Neural cell (in vitro differentiated cells): ENCODE results near the gene IL6R. TPM values are rescaled to one million over a fixed set of nuclear protein-coding genes. Genes with fewer than 3 reads are reported as not detected.

Experiments used
- H2AFZ ChIP-seq: fragments of 200-600, 300-800 bp; sonication (generic), shearing (Covaris generic); 2 replicates; pipeline ENCODE4 v1.6.0; 2014; ENCODE audit warnings: low read depth, mild to moderate bottlenecking, antibody characterized with exemption, low read length, moderate library complexity
- H3F3A ChIP-seq: fragments of 200-600 bp; shearing (Covaris generic); 2 replicates; pipeline ENCODE4 v1.6.1; 2016; ENCODE audit warnings: mild to moderate bottlenecking, moderate library complexity, mixed read lengths, antibody characterized with exemption, low read length; ENCODE audit not compliant: insufficient read depth, poor library complexity, severe bottlenecking
- H3K27ac ChIP-seq: fragments of 200-600, 300-800 bp; sonication (generic), shearing (Covaris generic); 2 replicates; pipeline ENCODE4 v1.5.1; 2014; ENCODE audit warnings: mild to moderate bottlenecking, low read length, moderate library complexity
- H3K27me3 ChIP-seq: fragments of 300-800, 200-600 bp; sonication (generic), shearing (Covaris generic); 2 replicates; pipeline ENCODE4 v1.6.0; 2014; ENCODE audit warnings: mild to moderate bottlenecking, low read depth, low read length, moderate library complexity; ENCODE audit not compliant: insufficient read depth
- H3K36me3 ChIP-seq: fragments of 300-800, 200-600 bp; sonication (generic), shearing (Covaris generic); 2 replicates; pipeline ENCODE4 v1.5.1; 2014; ENCODE audit warnings: mild to moderate bottlenecking, antibody characterized with exemption, low read length, moderate library complexity; ENCODE audit not compliant: insufficient read depth
- H3K4me2 ChIP-seq: fragments of 300-800, 200-600 bp; sonication (generic), shearing (Covaris generic); 2 replicates; pipeline ENCODE4 v1.6.0; 2014; ENCODE audit warnings: mild to moderate bottlenecking, low read length
- H3K4me3 ChIP-seq: fragments of 300-800, 200-600 bp; sonication (generic), shearing (Covaris generic); 2 replicates; pipeline ENCODE4 v1.5.1; 2014; ENCODE audit warnings: mild to moderate bottlenecking, low read length, moderate library complexity
- H3K79me2 ChIP-seq: fragments of 200-600 bp; shearing (Covaris generic); replicated peaks from 2 replicates; pipeline ENCODE4 v1.6.0; 2014; ENCODE audit warnings: mild to moderate bottlenecking, low read length, moderate library complexity; ENCODE audit not compliant: insufficient read depth
- H3K9ac ChIP-seq: fragments of 300-800, 200-600 bp; sonication (generic), shearing (Covaris generic); 2 replicates; pipeline ENCODE4 v1.6.1; 2016; ENCODE audit warnings: mild to moderate bottlenecking, low read length, mixed read lengths
- H3K9me2 ChIP-seq: fragments of 200-600 bp; shearing (Covaris generic); 2 replicates; pipeline ENCODE4 v1.6.1; 2016; ENCODE audit warnings: mild to moderate bottlenecking, low read length, mixed read lengths; ENCODE audit not compliant: insufficient read depth
- H3K9me3 ChIP-seq: fragments of 200-600, 300-800 bp; sonication (generic), shearing (Covaris generic); 2 replicates; pipeline ENCODE4 v1.6.1; 2016; ENCODE audit warnings: mild to moderate bottlenecking, mixed run types, low read length, moderate library complexity, mixed read lengths
- H4K20me1 ChIP-seq: fragments of 200-600 bp; shearing (Covaris generic); 2 replicates; pipeline ENCODE4 v1.6.1; 2016; ENCODE audit warnings: mild to moderate bottlenecking, mixed run types; ENCODE audit not compliant: insufficient read depth
- EP300 ChIP-seq: fragments of 450-650 bp; conservative IDR thresholded peaks from 2 replicates; pipeline ENCODE4 v1.6.1; 2014; ENCODE audit warnings: antibody characterized with exemption, mild to moderate bottlenecking, moderate library complexity; ENCODE audit not compliant: poor library complexity, severe bottlenecking
- EZH2 ChIP-seq: fragments of 200-600, 300-800 bp; shearing (Covaris generic), sonication (generic); IDR thresholded peaks from 2 replicates; pipeline ENCODE4 v1.6.1; 2014; ENCODE audit warnings: antibody characterized with exemption, low read length, borderline replicate concordance, mild to moderate bottlenecking; ENCODE audit not compliant: insufficient read depth, poor library complexity, severe bottlenecking
- MXI1 ChIP-seq: fragments of 450-650 bp; conservative IDR thresholded peaks from 2 replicates; pipeline ENCODE4 v1.6.1; 2014; ENCODE audit warnings: antibody characterized with exemption, mild to moderate bottlenecking; ENCODE audit not compliant: poor library complexity, severe bottlenecking
- POLR2AphosphoS5 ChIP-seq: IDR thresholded peaks from 2 replicates; pipeline ENCODE4 v1.6.1; 2012
- RAD21 ChIP-seq: fragments of 450-650 bp; conservative IDR thresholded peaks from 2 replicates; pipeline ENCODE4 v1.6.1; 2014; ENCODE audit warnings: antibody characterized with exemption, mild to moderate bottlenecking, moderate library complexity
- SMC3 ChIP-seq: fragments of 450-650 bp; conservative IDR thresholded peaks from 2 replicates; pipeline ENCODE4 v1.6.1; 2014; ENCODE audit warnings: antibody characterized with exemption, mild to moderate bottlenecking, moderate library complexity; ENCODE audit not compliant: poor library complexity
- TAF1 ChIP-seq: IDR thresholded peaks from 2 replicates; pipeline ENCODE4 v1.6.1; 2012; ENCODE audit warnings: low read depth
- polyA plus RNA-seq: library from polyadenylated mRNA; depleted of rRNA; stranded (reverse); fragments of >200 nt; gene quantifications from 2 replicates; pipeline ENCODE4 v1.2.3, GENCODE V29; 2014
- TF ChIP-seq, protein P1 (sequence below): IDR thresholded peaks from 2 replicates; pipeline ENCODE4 v1.6.1; 2012; ENCODE audit warnings: borderline replicate concordance
- TF ChIP-seq, protein P2 (sequence below): fragments of 450-650 bp; IDR thresholded peaks from 2 replicates; pipeline ENCODE4 v1.5.1; 2014; ENCODE audit warnings: antibody characterized with exemption, mild to moderate bottlenecking, moderate library complexity; ENCODE audit not compliant: poor library complexity, severe bottlenecking

The IL6R gene
- polyA plus RNA-seq, 1 donor from 2014 or later: not detected

DNA sequence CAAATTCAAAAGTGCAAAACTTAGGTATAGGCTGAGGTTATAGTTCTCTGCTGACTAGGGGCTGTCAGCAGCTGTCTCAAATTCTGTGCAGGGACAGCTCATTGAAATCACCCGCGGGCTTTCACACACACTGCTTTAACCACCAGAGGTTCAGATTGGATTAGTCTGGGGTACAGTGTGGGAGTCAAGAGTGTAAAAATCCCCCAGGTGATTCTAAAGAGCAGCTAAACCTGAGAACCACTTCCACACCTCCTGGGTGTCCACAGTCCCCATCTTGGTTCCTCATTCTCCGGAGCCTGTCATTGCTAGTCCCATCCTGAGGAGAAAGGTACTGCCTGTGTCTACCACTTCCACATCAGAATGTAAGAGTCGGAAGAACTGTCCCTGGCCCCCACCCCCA, 87.0 kb downstream of the IL6R start:
- Histone ChIP-seq H3K9me3 (no peaks in the 10 kb centered on the region), H2AFZ (no peak overlapping the region), H3K27me3 (no peaks in the 10 kb centered on the region), H3K4me2 (no peak overlapping the region), H3K4me3 (no peak overlapping the region), H3K9me2 (no peaks in the 10 kb centered on the region), H3K9ac (no peak overlapping the region), H3F3A (no peaks in the 10 kb centered on the region), H3K36me3 (no peaks in the 10 kb centered on the region), H3K79me2 (no peaks in the 10 kb centered on the region), H4K20me1 (no peaks in the 10 kb centered on the region), H3K27ac (no peak overlapping the region)
- no peak for TF ChIP-seq EZH2
- no peak for TF ChIP-seq SMC3
- no peak for TF ChIP-seq TAF1
- TF ChIP-seq, protein P1, sequence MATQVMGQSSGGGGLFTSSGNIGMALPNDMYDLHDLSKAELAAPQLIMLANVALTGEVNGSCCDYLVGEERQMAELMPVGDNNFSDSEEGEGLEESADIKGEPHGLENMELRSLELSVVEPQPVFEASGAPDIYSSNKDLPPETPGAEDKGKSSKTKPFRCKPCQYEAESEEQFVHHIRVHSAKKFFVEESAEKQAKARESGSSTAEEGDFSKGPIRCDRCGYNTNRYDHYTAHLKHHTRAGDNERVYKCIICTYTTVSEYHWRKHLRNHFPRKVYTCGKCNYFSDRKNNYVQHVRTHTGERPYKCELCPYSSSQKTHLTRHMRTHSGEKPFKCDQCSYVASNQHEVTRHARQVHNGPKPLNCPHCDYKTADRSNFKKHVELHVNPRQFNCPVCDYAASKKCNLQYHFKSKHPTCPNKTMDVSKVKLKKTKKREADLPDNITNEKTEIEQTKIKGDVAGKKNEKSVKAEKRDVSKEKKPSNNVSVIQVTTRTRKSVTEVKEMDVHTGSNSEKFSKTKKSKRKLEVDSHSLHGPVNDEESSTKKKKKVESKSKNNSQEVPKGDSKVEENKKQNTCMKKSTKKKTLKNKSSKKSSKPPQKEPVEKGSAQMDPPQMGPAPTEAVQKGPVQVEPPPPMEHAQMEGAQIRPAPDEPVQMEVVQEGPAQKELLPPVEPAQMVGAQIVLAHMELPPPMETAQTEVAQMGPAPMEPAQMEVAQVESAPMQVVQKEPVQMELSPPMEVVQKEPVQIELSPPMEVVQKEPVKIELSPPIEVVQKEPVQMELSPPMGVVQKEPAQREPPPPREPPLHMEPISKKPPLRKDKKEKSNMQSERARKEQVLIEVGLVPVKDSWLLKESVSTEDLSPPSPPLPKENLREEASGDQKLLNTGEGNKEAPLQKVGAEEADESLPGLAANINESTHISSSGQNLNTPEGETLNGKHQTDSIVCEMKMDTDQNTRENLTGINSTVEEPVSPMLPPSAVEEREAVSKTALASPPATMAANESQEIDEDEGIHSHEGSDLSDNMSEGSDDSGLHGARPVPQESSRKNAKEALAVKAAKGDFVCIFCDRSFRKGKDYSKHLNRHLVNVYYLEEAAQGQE: no peak
- TF ChIP-seq POLR2AphosphoS5: no peak
- no peak for TF ChIP-seq EP300
- TF ChIP-seq, protein P2, sequence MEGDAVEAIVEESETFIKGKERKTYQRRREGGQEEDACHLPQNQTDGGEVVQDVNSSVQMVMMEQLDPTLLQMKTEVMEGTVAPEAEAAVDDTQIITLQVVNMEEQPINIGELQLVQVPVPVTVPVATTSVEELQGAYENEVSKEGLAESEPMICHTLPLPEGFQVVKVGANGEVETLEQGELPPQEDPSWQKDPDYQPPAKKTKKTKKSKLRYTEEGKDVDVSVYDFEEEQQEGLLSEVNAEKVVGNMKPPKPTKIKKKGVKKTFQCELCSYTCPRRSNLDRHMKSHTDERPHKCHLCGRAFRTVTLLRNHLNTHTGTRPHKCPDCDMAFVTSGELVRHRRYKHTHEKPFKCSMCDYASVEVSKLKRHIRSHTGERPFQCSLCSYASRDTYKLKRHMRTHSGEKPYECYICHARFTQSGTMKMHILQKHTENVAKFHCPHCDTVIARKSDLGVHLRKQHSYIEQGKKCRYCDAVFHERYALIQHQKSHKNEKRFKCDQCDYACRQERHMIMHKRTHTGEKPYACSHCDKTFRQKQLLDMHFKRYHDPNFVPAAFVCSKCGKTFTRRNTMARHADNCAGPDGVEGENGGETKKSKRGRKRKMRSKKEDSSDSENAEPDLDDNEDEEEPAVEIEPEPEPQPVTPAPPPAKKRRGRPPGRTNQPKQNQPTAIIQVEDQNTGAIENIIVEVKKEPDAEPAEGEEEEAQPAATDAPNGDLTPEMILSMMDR: no peak
- no peak for TF ChIP-seq MXI1
- no peak for TF ChIP-seq RAD21

DNA sequence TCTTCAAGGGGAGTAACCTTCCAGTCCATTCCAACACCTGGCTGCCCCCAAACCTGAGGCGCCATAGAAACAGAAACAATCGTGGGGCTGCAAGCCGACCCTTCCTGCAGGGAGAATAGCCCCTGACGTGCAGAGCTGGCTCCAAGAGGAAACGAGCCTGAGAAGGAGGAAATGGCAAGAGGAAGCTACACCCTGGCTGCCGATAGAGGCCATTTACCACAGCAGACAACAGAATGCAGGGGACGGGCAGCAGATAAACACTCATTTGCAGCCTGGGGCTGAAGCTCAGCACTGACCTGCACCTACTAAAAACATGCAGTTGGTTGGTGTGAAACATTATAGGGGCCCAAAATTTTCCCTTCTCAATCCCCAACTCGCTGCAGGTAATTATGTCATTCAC, 88.1 kb downstream of the IL6R start:
- H3K9me2 ChIP-seq: no peaks in the 10 kb centered on the region
- TF ChIP-seq MXI1 (no peak), EZH2 (no peak), EP300 (no peak), POLR2AphosphoS5 (no peak), RAD21 (no peak), TAF1 (no peak), SMC3 (no peak)
- TF ChIP-seq, protein P2: no peak
- TF ChIP-seq, protein P1: no peak
- no peak overlapping the region for H3K4me3 ChIP-seq
- no peaks in the 10 kb centered on the region for H3K9me3 ChIP-seq
- no peak overlapping the region for H2AFZ ChIP-seq
- no peak overlapping the region for H3K4me2 ChIP-seq
- no peaks in the 10 kb centered on the region for H3K36me3 ChIP-seq
- H4K20me1 ChIP-seq: no peaks in the 10 kb centered on the region
- H3K27ac ChIP-seq: no peak overlapping the region
- H3K79me2 ChIP-seq: no peaks in the 10 kb centered on the region
- no peaks in the 10 kb centered on the region for H3K27me3 ChIP-seq
- no peak overlapping the region for H3K9ac ChIP-seq
- H3F3A ChIP-seq: no peaks in the 10 kb centered on the region
